HEK293 (cell line): ENCODE measurements around the gene KARS1.

Source experiments
- CTCF ChIA-PET: fragments of 350-600 bp; formaldehyde crosslinking; extraction: SDS; loops from one replicate; lab custom pipeline; 2021; ENCODE audit warnings: antibody characterized with exemption; lab: Yijun Ruan, JAX
- POLR2A ChIA-PET: fragments of 300-600 bp; formaldehyde crosslinking; extraction: SDS; loops from one replicate; lab custom pipeline; 2020; ENCODE audit warnings: antibody characterized with exemption, inconsistent platforms; lab: Yijun Ruan, JAX
- H3K27ac ChIP-seq: fragments of 200-500 bp; sonication (Bioruptor generic); 2 replicates; pipeline ENCODE4 v1.5.1; 2014; ENCODE audit warnings: low read depth, low read length, control low read depth, inconsistent platforms; ENCODE audit errors: extremely low read depth
- H3K36me3 ChIP-seq, 2 experiments: fragments of 200-500 bp in 1 of 2; sonication (Bioruptor generic) in 1 of 2; 1 replicate in 1 of 2; 2 replicates in 1 of 2; pipeline ENCODE4 v1.5.1; 2014 to 2017; ENCODE audit warnings: inconsistent platforms in 2 of 2, low read length in 2 of 2; ENCODE audit not compliant: control insufficient read depth in 2 of 2, insufficient read depth in 1 of 2
- H3K4me1 ChIP-seq: fragments of 200-500 bp; sonication (Bioruptor generic); 2 replicates; pipeline ENCODE4 v1.5.1; 2014; ENCODE audit warnings: mild to moderate bottlenecking, low read length, inconsistent platforms; ENCODE audit not compliant: control insufficient read depth, insufficient read depth
- H3K4me3 ChIP-seq: 2 replicates; pipeline ENCODE4 v1.5.1; 2011; ENCODE audit warnings: low read depth, mild to moderate bottlenecking, control low read depth, low read length, moderate library complexity
- H3K9me3 ChIP-seq: fragments of 200-500 bp; sonication (Bioruptor generic); 2 replicates; pipeline ENCODE4 v1.5.1; 2014; ENCODE audit warnings: low read depth, low read length, inconsistent platforms; ENCODE audit not compliant: control insufficient read depth, insufficient read depth
- FEZF1 ChIP-seq: fragments of 450-650 bp; formaldehyde crosslinking; IDR thresholded peaks from 2 replicates; pipeline ENCODE4 v1.5.1; 2016; ENCODE audit warnings: missing biosample characterization, missing genetic modification characterization
- KLF17 ChIP-seq: fragments of 450-650 bp; formaldehyde crosslinking; IDR thresholded peaks from 2 replicates; pipeline ENCODE4 v1.5.1; 2016; ENCODE audit warnings: missing biosample characterization, missing genetic modification characterization
- KLF7 ChIP-seq: fragments of 450-650 bp; formaldehyde crosslinking; IDR thresholded peaks from 2 replicates; pipeline ENCODE4 v1.5.1; 2016; ENCODE audit warnings: missing biosample characterization, missing genetic modification characterization, borderline replicate concordance
- MZF1 ChIP-seq: fragments of 450-650 bp; formaldehyde crosslinking; IDR thresholded peaks from 2 replicates; pipeline ENCODE4 v1.5.1; 2017; ENCODE audit warnings: missing biosample characterization, missing genetic modification characterization, borderline replicate concordance
- OVOL3 ChIP-seq: fragments of 450-650 bp; formaldehyde crosslinking; IDR thresholded peaks from 2 replicates; pipeline ENCODE4 v1.5.1; 2016; ENCODE audit warnings: missing biosample characterization, missing genetic modification characterization
- REPIN1 ChIP-seq: fragments of 450-650 bp; formaldehyde crosslinking; IDR thresholded peaks from 2 replicates; pipeline ENCODE4 v1.5.1; 2017; ENCODE audit warnings: missing biosample characterization, missing genetic modification characterization, low read depth
- TSHZ1 ChIP-seq: fragments of 450-650 bp; formaldehyde crosslinking; IDR thresholded peaks from 2 replicates; pipeline ENCODE4 v1.5.1; 2016; ENCODE audit warnings: missing biosample characterization, missing genetic modification characterization, borderline replicate concordance
- YY1 ChIP-seq: fragments of 450-650 bp; formaldehyde crosslinking; IDR thresholded peaks from 2 replicates; pipeline ENCODE4 v1.5.1; 2018; ENCODE audit warnings: missing biosample characterization, missing genetic modification characterization
- ZBTB20 ChIP-seq: fragments of 450-650 bp; formaldehyde crosslinking; IDR thresholded peaks from 2 replicates; pipeline ENCODE4 v1.5.1; 2016; ENCODE audit warnings: missing biosample characterization, missing genetic modification characterization
- ZBTB44 ChIP-seq: fragments of 450-650 bp; IDR thresholded peaks from 2 replicates; pipeline ENCODE4 v1.5.1; 2018; ENCODE audit warnings: missing biosample characterization, mild to moderate bottlenecking, missing genetic modification characterization
- ZFP69B ChIP-seq: fragments of 450-650 bp; formaldehyde crosslinking; IDR thresholded peaks from 2 replicates; pipeline ENCODE4 v1.5.1; 2016; ENCODE audit warnings: missing biosample characterization, missing genetic modification characterization
- ZNF10 ChIP-seq: fragments of 450-650 bp; formaldehyde crosslinking; IDR thresholded peaks from 2 replicates; pipeline ENCODE4 v1.5.1; 2017; ENCODE audit warnings: missing biosample characterization, missing genetic modification characterization
- ZNF138 ChIP-seq: fragments of 450-650 bp; formaldehyde crosslinking; IDR thresholded peaks from 2 replicates; pipeline ENCODE4 v1.5.1; 2016; ENCODE audit warnings: missing biosample characterization, missing genetic modification characterization, borderline replicate concordance
- ZNF184 ChIP-seq: fragments of 450-650 bp; IDR thresholded peaks from 2 replicates; pipeline ENCODE4 v1.5.1; 2018; ENCODE audit warnings: missing biosample characterization, mild to moderate bottlenecking, missing genetic modification characterization
- ZNF2 ChIP-seq: fragments of 450-650 bp; formaldehyde crosslinking; IDR thresholded peaks from 2 replicates; pipeline ENCODE4 v1.5.1; 2016; ENCODE audit warnings: missing biosample characterization, missing genetic modification characterization
- ZNF223 ChIP-seq: fragments of 450-650 bp; formaldehyde crosslinking; IDR thresholded peaks from 2 replicates; pipeline ENCODE4 v1.5.1; 2016; ENCODE audit warnings: missing biosample characterization, missing genetic modification characterization
- ZNF239 ChIP-seq: fragments of 450-650 bp; formaldehyde crosslinking; IDR thresholded peaks from 2 replicates; pipeline ENCODE4 v1.5.1; 2016; ENCODE audit warnings: missing biosample characterization, missing genetic modification characterization
- ZNF449 ChIP-seq: fragments of 450-650 bp; formaldehyde crosslinking; IDR thresholded peaks from 2 replicates; pipeline ENCODE4 v1.5.1; 2017; ENCODE audit warnings: missing biosample characterization, mild to moderate bottlenecking, missing genetic modification characterization, moderate library complexity
- ZNF501 ChIP-seq: fragments of 450-650 bp; formaldehyde crosslinking; IDR thresholded peaks from 2 replicates; pipeline ENCODE4 v1.5.1; 2016; ENCODE audit warnings: missing biosample characterization, missing genetic modification characterization
- ZNF580 ChIP-seq: fragments of 450-650 bp; formaldehyde crosslinking; IDR thresholded peaks from 2 replicates; pipeline ENCODE4 v1.5.1; 2016; ENCODE audit warnings: missing biosample characterization, missing genetic modification characterization
- ZNF585B ChIP-seq: fragments of 450-650 bp; formaldehyde crosslinking; IDR thresholded peaks from 2 replicates; pipeline ENCODE4 v1.5.1; 2016; ENCODE audit warnings: missing biosample characterization, missing genetic modification characterization
- ZNF629 ChIP-seq: fragments of 450-650 bp; formaldehyde crosslinking; IDR thresholded peaks from 2 replicates; pipeline ENCODE4 v1.5.1; 2017; ENCODE audit warnings: missing biosample characterization, missing genetic modification characterization
- ZNF658 ChIP-seq: fragments of 450-650 bp; formaldehyde crosslinking; IDR thresholded peaks from 2 replicates; pipeline ENCODE4; 2016; ENCODE audit warnings: missing biosample characterization, missing genetic modification characterization
- ZNF704 ChIP-seq: fragments of 450-650 bp; formaldehyde crosslinking; IDR thresholded peaks from 2 replicates; pipeline ENCODE4 v1.5.1; 2016; ENCODE audit warnings: missing biosample characterization, missing genetic modification characterization
- ZNF707 ChIP-seq: fragments of 450-650 bp; formaldehyde crosslinking; IDR thresholded peaks from 2 replicates; pipeline ENCODE4 v1.5.1; 2016; ENCODE audit warnings: missing biosample characterization, missing genetic modification characterization
- ZNF76 ChIP-seq: fragments of 450-650 bp; formaldehyde crosslinking; IDR thresholded peaks from 2 replicates; pipeline ENCODE4; 2016; ENCODE audit warnings: low read depth, missing biosample characterization, missing genetic modification characterization, borderline replicate concordance
- ZNF792 ChIP-seq: fragments of 450-650 bp; formaldehyde crosslinking; IDR thresholded peaks from 2 replicates; pipeline ENCODE4 v1.5.1; 2016; ENCODE audit warnings: missing biosample characterization, missing genetic modification characterization
- ZNF830 ChIP-seq: fragments of 450-650 bp; IDR thresholded peaks from 2 replicates; pipeline ENCODE4 v1.5.0; 2018; ENCODE audit warnings: missing biosample characterization, missing genetic modification characterization, low read depth, mild to moderate bottlenecking, moderate library complexity
- ZXDB ChIP-seq: fragments of 450-650 bp; formaldehyde crosslinking; IDR thresholded peaks from 2 replicates; pipeline ENCODE4 v1.5.1; 2016; ENCODE audit warnings: missing biosample characterization, missing genetic modification characterization

The KARS1 gene

GRCh38 chr16:75648265-75649076 is 1.0 kb upstream of the KARS1 start:
- Histone ChIP-seq H3K4me3 (peak overlapping the region; percentile 88), H3K27ac (peak overlapping the region; percentile 88), H3K36me3 (peaks cover 5 to 22% of the 10 kb centered on the region in 2 experiments), H3K4me1 (peaks cover 7% of the 10 kb centered on the region), H3K9me3 (no peaks in the 10 kb centered on the region)
- ChIA-PET POLR2A (interaction anchor here (0.5 to 2.9 kb wide), 17 partner anchors 10 to 227 kb away, joined by 3 to 30 read pairs (median 4); partner anchors contain the start of genes ADAT1, GABARAPL2, TMEM170A and TMEM231), CTCF (interaction anchor here (0.7 to 1.0 kb wide), 4 partner anchors 9 to 215 kb away, joined by 3 read pairs; partner anchors contain the start of gene CFDP1)
- TF ChIP-seq OVOL3 (no peak), FEZF1 (tag by site-specific recombination) (peak; percentile 80), ZNF629 (tag by site-specific recombination) (no peak), ZNF501 (tag by site-specific recombination) (no peak), REPIN1 (no peak), ZNF76 (peak; percentile 62; the same call in 1 of the 2 replicates), ZNF704 (tag by site-specific recombination) (no peak), ZNF223 (no peak), MZF1 (tag by site-specific recombination) (no peak), ZNF449 (tag by site-specific recombination) (no peak), ZXDB (tag by site-specific recombination) (peak; percentile 36), ZFP69B (tag by site-specific recombination) (no peak), KLF17 (tag by site-specific recombination) (no peak), ZNF138 (tag by site-specific recombination) (no peak), ZBTB20 (tag by site-specific recombination) (peak; percentile 90), ZNF830 (tag by site-specific recombination) (no peak), TSHZ1 (tag by site-specific recombination) (no peak), ZNF707 (tag by site-specific recombination) (no peak), ZNF10 (tag by site-specific recombination) (no peak), ZNF2 (tag by site-specific recombination) (no peak), ZNF239 (tag by site-specific recombination) (no peak), YY1 (tag by site-specific recombination) (peak; percentile 56; the same call in 1 of the 2 replicates), ZNF184 (no peak), ZBTB44 (tag by site-specific recombination) (no peak), KLF7 (tag by site-specific recombination) (no peak), ZNF658 (tag by site-specific recombination) (no peak), ZNF580 (tag by site-specific recombination) (0 out of 2 replicates have a peak, but pooled peaks have one; percentile 22), ZNF585B (no peak), ZNF792 (tag by site-specific recombination) (no peak)
